Sigmoid colon (tissue), 7 donors: ENCODE measurements around the gene CDK3. TPM values are rescaled to one million over a fixed set of nuclear protein-coding genes. Genes with fewer than 3 reads are reported as not detected.

Experiments used
- DNase-seq: peaks from one replicate; pipeline ENCODE4 v3.0.0-alpha.2; 2019
- H3K27ac ChIP-seq, 4 donors: fragments of 200-600 bp; sonication (generic); one replicate each; pipeline ENCODE4 v1.5.1; 2016 to 2019; ENCODE audit warnings: mild to moderate bottlenecking in 1 of 4
- H3K27me3 ChIP-seq, 3 donors: fragments of 200-600 bp; sonication (generic); one replicate each; pipeline ENCODE4 v1.5.1; 2019; ENCODE audit warnings: mild to moderate bottlenecking in 1 of 3
- H3K36me3 ChIP-seq, 4 donors: fragments of 200-600 bp; sonication (generic); one replicate each; pipeline ENCODE4 v1.5.1; 2016 to 2019
- H3K4me1 ChIP-seq, 4 donors: fragments of 200-600 bp; sonication (generic); one replicate each; pipeline ENCODE4 v1.5.1; 2017 to 2019
- H3K4me3 ChIP-seq, 4 donors: fragments of 200-600 bp; sonication (generic); one replicate each; pipeline ENCODE4 v1.5.1; 2017 to 2019; ENCODE audit warnings: mild to moderate bottlenecking in 2 of 4, moderate library complexity in 1 of 4
- H3K9me3 ChIP-seq, 4 donors: fragments of 200-600 bp in 3 of 4; sonication (generic) in 3 of 4; one replicate each; pipeline versions ENCODE4 v1.5.1 to v1.6.1; 2013 to 2019
- EP300 ChIP-seq, 4 donors: sonication (generic); formaldehyde crosslinking; IDR thresholded peaks; one replicate each; pipeline ENCODE4 v1.6.1; 2017; ENCODE audit warnings: antibody characterized with exemption in 4 of 4
- POLR2A ChIP-seq, 2 donors: fragments of 450-650 bp; IDR thresholded peaks; one replicate each; pipeline ENCODE4 v1.6.1; 2016; ENCODE audit warnings: antibody characterized with exemption in 2 of 2, mild to moderate bottlenecking in 2 of 2, moderate library complexity in 2 of 2
- POLR2AphosphoS5 ChIP-seq, 4 donors: sonication (generic); formaldehyde crosslinking; IDR thresholded peaks; one replicate each; pipeline ENCODE4 v1.6.1; 2017; ENCODE audit warnings: antibody characterized with exemption in 4 of 4
- WGBS, 2 donors: extraction: QIAGEN DNeasy Blood & Tissue Kit; methylation state at CpG; one replicate each; pipeline ENCODE4 v1.1.7; 2013; 5-methylcytosine and 5-hydroxymethylcytosine counted together
- intact Hi-C: fragments of 100-400 bp; cut with DNase I; formaldehyde crosslinking; loops from one replicate; pipeline ENCODE4 v1.15.1; 2023
- polyA plus RNA-seq, 3 donors: library from polyadenylated mRNA; stranded (reverse); fragments of 200-250 nt; gene quantifications; one replicate each; pipeline ENCODE4 v1.2.3, GENCODE V29; 2013
- total RNA-seq, 4 donors: library from RNA; depleted of rRNA; stranded (reverse); fragments of >200 nt; gene quantifications; one replicate each; pipeline ENCODE4 v1.1.0, GENCODE V29; 2016
- TF ChIP-seq, protein P1 (sequence below), 4 experiments: fragments of 450-650 bp in 3 of 4; fragments of 200-600 bp in 1 of 4; IDR thresholded peaks; one replicate each; pipeline ENCODE4 v1.5.1; 2016 to 2019; ENCODE audit warnings: antibody characterized with exemption in 4 of 4, mild to moderate bottlenecking in 3 of 4, moderate library complexity in 2 of 4
- donor health status: healthy with polysubstance abuse.
- donor health status: Bipolar disorder and iron deficiency.
- donor health status: healthy.

CDK3 gene
- total and polyA plus RNA-seq, 7 donors, result 0.71 to 15.0 (median 7.3) TPM; not detected in 1

DNA sequence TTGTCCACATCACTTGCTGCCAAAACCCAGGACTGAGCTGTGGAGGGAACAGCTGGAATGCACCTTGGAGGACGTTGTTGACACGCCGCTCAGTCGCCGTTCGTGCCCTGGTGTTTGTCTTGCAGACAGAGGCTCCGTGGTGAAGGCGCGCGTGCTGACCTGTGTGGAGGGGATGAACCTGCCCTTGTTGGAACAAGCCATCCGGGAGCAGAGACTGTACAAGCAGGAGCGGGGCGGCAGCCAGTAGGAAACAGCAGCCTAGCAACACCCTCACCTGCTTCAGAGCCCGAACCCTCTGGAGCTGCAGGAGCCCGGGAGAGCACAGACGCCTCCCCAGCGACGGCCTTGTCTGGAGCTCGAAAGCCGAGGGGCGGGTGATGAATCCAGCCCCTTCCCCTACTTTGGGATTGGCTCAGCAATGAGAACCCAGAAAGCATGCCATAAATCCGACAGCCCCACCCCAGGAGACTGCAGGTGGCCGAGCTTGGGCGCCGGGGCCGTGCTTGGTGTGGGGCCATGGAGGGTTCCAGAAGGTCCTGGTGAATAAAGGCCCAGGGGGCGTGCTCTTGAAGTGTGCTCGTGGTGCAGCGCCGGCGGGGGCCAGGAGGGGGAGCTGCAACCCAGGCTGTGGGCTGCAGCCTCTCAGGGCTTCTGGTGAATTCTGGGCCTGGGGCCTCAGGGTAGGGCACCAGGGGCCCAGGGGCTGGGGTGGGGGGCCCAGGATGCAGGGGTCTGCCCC, 470 bp upstream of the CDK3 start:
- Histone ChIP-seq H3K9me3 (no peaks in the 10 kb centered on the region), H3K27me3 (no peaks in the 10 kb centered on the region), H3K4me1 (peaks cover 0 to 17% (median 4%) of the 10 kb centered on the region in 4 donors), H3K4me3 (no peak overlapping the region), H3K36me3 (peaks cover 0 to 8% (median 2%) of the 10 kb centered on the region in 4 donors), H3K27ac (peak overlapping the region in 1 of 4 donors; percentile 3)
- 17 to 60% methylated on average over 31 of the region's 31 CpGs for WGBS, 2 donors
- TF ChIP-seq EP300 (IDR thresholded peaks at IDR 0.05) (no peak), POLR2AphosphoS5 (IDR thresholded peaks at IDR 0.05) (no peak)
- TF ChIP-seq, protein P1, sequence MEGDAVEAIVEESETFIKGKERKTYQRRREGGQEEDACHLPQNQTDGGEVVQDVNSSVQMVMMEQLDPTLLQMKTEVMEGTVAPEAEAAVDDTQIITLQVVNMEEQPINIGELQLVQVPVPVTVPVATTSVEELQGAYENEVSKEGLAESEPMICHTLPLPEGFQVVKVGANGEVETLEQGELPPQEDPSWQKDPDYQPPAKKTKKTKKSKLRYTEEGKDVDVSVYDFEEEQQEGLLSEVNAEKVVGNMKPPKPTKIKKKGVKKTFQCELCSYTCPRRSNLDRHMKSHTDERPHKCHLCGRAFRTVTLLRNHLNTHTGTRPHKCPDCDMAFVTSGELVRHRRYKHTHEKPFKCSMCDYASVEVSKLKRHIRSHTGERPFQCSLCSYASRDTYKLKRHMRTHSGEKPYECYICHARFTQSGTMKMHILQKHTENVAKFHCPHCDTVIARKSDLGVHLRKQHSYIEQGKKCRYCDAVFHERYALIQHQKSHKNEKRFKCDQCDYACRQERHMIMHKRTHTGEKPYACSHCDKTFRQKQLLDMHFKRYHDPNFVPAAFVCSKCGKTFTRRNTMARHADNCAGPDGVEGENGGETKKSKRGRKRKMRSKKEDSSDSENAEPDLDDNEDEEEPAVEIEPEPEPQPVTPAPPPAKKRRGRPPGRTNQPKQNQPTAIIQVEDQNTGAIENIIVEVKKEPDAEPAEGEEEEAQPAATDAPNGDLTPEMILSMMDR (IDR thresholded peaks at IDR 0.05), result peak in 3 of 4 experiments; percentile 43 to 77 (median 64)
- no peak for DNase-seq
- intact Hi-C loops, result loop anchor here (5.0 to 10.0 kb wide), 2 partner anchors 185 to 277 kb away; no protein-coding TSS in a partner anchor

DNA sequence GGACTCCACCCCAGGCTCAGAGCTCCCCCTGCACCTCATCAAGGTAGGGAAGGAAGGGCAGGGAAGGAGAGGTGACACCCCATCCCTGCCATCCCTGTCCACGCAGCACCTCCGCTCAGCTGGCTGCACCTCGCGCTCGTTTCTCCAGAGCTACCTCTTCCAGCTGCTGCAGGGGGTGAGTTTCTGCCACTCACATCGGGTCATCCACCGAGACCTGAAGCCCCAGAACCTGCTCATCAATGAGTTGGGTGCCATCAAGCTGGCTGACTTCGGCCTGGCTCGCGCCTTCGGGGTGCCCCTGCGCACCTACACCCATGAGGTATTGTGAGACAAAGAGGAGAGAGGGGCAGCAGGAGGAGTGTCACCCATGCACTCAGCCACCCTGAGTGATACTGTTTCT, 1.4 kb downstream of the CDK3 start:
- Histone ChIP-seq H3K27me3 (no peaks in the 10 kb centered on the region), H3K4me3 (no peak overlapping the region), H3K27ac (no peak overlapping the region), H3K36me3 (peaks cover 0 to 4% (median 0%) of the 10 kb centered on the region in 4 donors), H3K4me1 (peaks cover 0 to 21% (median 2%) of the 10 kb centered on the region in 4 donors), H3K9me3 (no peaks in the 10 kb centered on the region)
- DNase-seq, result no peak
- 96 to 97% methylated on average over 12 of the region's 12 CpGs for WGBS, 2 donors
- intact Hi-C loops, result loop anchor here (5.0 to 10.0 kb wide), 2 partner anchors 183 to 275 kb away; no protein-coding TSS in a partner anchor
- TF ChIP-seq, protein P1 (IDR thresholded peaks at IDR 0.05), result no peak

DNA sequence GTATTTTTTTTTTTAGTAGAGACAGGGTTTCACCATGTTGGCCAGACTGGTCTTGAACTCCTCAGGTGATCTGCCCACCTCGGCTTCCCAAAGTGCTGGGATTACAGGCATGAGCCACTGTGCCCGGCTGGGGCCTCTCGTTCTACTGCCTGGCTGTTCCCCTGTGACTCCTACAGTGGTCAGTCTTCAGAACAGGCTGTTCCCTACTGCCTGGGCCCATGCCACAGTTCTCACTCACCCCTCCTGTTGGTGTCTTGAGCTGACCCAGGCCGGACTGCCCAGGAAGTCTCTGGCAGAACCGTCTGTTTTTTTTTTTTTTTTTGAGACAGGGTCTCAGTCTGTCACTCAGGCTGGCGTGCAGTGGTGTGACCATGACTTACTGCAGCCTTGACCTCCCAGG, 3.3 kb downstream of the CDK3 start:
- no peak overlapping the region for H3K27ac ChIP-seq

DNA sequence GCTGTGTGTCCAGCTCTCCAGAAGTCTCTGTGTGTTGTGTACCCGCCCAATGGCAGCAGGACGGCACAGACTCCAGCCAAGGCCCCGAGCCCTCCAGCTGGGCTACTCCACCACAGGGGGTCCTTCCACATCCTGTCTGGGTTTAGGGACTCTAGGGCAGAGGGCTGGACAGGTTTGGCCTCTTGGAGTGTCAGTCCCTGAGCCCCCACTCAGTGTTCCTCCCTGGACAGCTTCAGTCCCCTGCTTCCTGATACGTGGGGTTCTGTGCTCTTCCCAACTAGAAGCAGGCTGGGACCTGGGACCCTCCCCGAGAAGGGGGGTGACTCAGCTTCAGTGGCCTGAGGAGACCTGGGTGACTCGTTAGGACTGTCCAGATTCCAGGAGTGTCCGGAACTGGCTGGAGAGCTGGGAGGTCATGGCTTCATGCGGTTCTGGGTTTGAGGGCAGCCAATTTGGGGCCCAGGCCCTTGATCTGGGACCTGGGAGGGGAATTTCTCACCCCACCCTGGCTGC, 4.2 kb downstream of the CDK3 start:
- Histone ChIP-seq H3K4me3 (no peak overlapping the region), H3K36me3 (peaks cover 0 to 4% (median 0%) of the 10 kb centered on the region in 4 donors), H3K27me3 (no peaks in the 10 kb centered on the region), H3K9me3 (no peaks in the 10 kb centered on the region), H3K4me1 (peaks cover 0 to 17% (median 2%) of the 10 kb centered on the region in 4 donors), H3K27ac (no peak overlapping the region)
- TF ChIP-seq, protein P1 (IDR thresholded peaks at IDR 0.05), result no peak
- no peak for TF ChIP-seq POLR2AphosphoS5 (IDR thresholded peaks at IDR 0.05)
- no peak for TF ChIP-seq POLR2A (IDR thresholded peaks at IDR 0.05)
- DNase-seq, result no peak
- intact Hi-C loops, result loop anchor here (1.0 to 10.0 kb wide), 3 partner anchors 100 to 272 kb away; no protein-coding TSS in a partner anchor
- 84 to 85% methylated on average over 8 of the region's 8 CpGs for WGBS, 2 donors

More for the DNA sequence above, 3.3 kb downstream of the CDK3 start:
- WGBS, 2 donors, result 66 to 85% methylated on average over 6 of the region's 6 CpGs
- intact Hi-C loops, result loop anchor here (5.0 to 10.0 kb wide), 2 partner anchors 181 to 273 kb away; no protein-coding TSS in a partner anchor
- Histone ChIP-seq H3K27me3 (no peaks in the 10 kb centered on the region), H3K36me3 (peaks cover 0 to 4% (median 0%) of the 10 kb centered on the region in 4 donors), H3K4me3 (no peak overlapping the region), H3K9me3 (no peaks in the 10 kb centered on the region), H3K4me1 (peaks cover 0 to 19% (median 2%) of the 10 kb centered on the region in 4 donors)
- no peak for DNase-seq
- TF ChIP-seq, protein P1 (IDR thresholded peaks at IDR 0.05), result no peak
- TF ChIP-seq EP300 (IDR thresholded peaks at IDR 0.05), result no peak
- no peak for TF ChIP-seq POLR2AphosphoS5 (IDR thresholded peaks at IDR 0.05)
- TF ChIP-seq POLR2A (IDR thresholded peaks at IDR 0.05), result no peak
